Measurements from ENCODE around the gene EPHA1.

The EPHA1 gene

GRCh38 chr7:143381427-143382125 is 27.1 kb downstream of the EPHA1 start:
- CTCF ChIA-PET = no interaction called here
- no peak for TF ChIP-seq CTBP1 (IDR thresholded peaks at IDR 0.05; ENCODE audit: borderline replicate concordance)
- TF ChIP-seq NFRKB (IDR thresholded peaks at IDR 0.05) = no peak
- TF ChIP-seq ELF4 (IDR thresholded peaks at IDR 0.05) = no peak
- no peak for TF ChIP-seq ARNT (IDR thresholded peaks at IDR 0.05)
- TF ChIP-seq L3MBTL2 (conservative IDR thresholded peaks at IDR 0.05) = no peak
- TF ChIP-seq BHLHE40 (IDR thresholded peaks at IDR 0.05; ENCODE audit: borderline replicate concordance) = no peak
- no peak for TF ChIP-seq LEF1 (IDR thresholded peaks at IDR 0.05; ENCODE audit: borderline replicate concordance)
- TF ChIP-seq TARDBP (IDR thresholded peaks at IDR 0.05) = no peak
- TF ChIP-seq SUZ12 (IDR thresholded peaks at IDR 0.05) = no peak
- TF ChIP-seq SP1 (IDR thresholded peaks at IDR 0.05) = no peak
- TF ChIP-seq FOXA1 (IDR thresholded peaks at IDR 0.05) = no peak
- no peak for TF ChIP-seq HDGF (IDR thresholded peaks at IDR 0.05; ENCODE audit: borderline replicate concordance)
- TF ChIP-seq PKNOX1 (IDR thresholded peaks at IDR 0.05) = no peak
- TF ChIP-seq ZNF384 (IDR thresholded peaks at IDR 0.05) = no peak
- no peak for TF ChIP-seq FOXK2 (IDR thresholded peaks at IDR 0.05)
- TF ChIP-seq FOXM1 (IDR thresholded peaks at IDR 0.05; ENCODE audit: borderline replicate concordance) = no peak
- DNase-seq (ENCODE audit: extremely low spot score) = peak; percentile 53
- POLR2A ChIA-PET = interaction anchor here (0.6 to 1.9 kb wide), 8 partner anchors 9 to 94 kb away, joined by 3 to 7 read pairs (median 4); partner anchors contain the start of genes CASP2 and FAM131B

- TF ChIP-seq LEF1 (IDR thresholded peaks at IDR 0.05; ENCODE audit: borderline replicate concordance) (no peak), L3MBTL2 (conservative IDR thresholded peaks at IDR 0.05) (no peak), ZNF384 (IDR thresholded peaks at IDR 0.05) (no peak), TARDBP (IDR thresholded peaks at IDR 0.05) (no peak), ELF4 (IDR thresholded peaks at IDR 0.05) (0 out of 2 replicates have a peak, but pooled peaks have one; percentile 22)
- POLR2A ChIA-PET = interaction anchor here (1.0 to 1.9 kb wide), 12 partner anchors 9 to 93 kb away, joined by 3 to 8 read pairs (median 5); partner anchors contain the start of genes CASP2 and FAM131B
- CTCF ChIA-PET = interaction anchor here (0.6 to 2.7 kb wide), 19 partner anchors 11 to 582 kb away, joined by 3 to 14 read pairs (median 4); partner anchors contain the start of gene EPHA1
- DNase-seq (ENCODE audit: extremely low spot score) = peak; percentile 95
These were observed 27.8 kb downstream of the EPHA1 start, which contains the start of gene ZYX for GRCh38 chr7:143380646-143381426. Gene ZYX, plus strand, starts transcription at chr7:143381345. Its CDS starts 227 bp downstream, at chr7:143381572.

GRCh38 chr7:143380260-143380645 is 28.4 kb downstream of the EPHA1 start:
- CTCF ChIA-PET = interaction anchor here (0.6 to 2.7 kb wide), 20 partner anchors 11 to 582 kb away, joined by 3 to 14 read pairs (median 4); partner anchors contain the start of gene EPHA1
- POLR2A ChIA-PET = interaction anchor here (0.6 to 1.4 kb wide), 13 partner anchors 8 to 92 kb away, joined by 3 to 8 read pairs (median 4); partner anchors contain the start of genes CASP2 and FAM131B
- TF ChIP-seq CTBP1 (IDR thresholded peaks at IDR 0.05; ENCODE audit: borderline replicate concordance) (no peak), ELF4 (IDR thresholded peaks at IDR 0.05) (no peak), FOXM1 (IDR thresholded peaks at IDR 0.05; ENCODE audit: borderline replicate concordance) (no peak), SP1 (IDR thresholded peaks at IDR 0.05) (no peak), FOXK2 (IDR thresholded peaks at IDR 0.05) (no peak), HDGF (IDR thresholded peaks at IDR 0.05; ENCODE audit: borderline replicate concordance) (no peak), ARNT (IDR thresholded peaks at IDR 0.05) (no peak), BHLHE40 (IDR thresholded peaks at IDR 0.05; ENCODE audit: borderline replicate concordance) (no peak), ZNF384 (IDR thresholded peaks at IDR 0.05) (no peak)
- DNase-seq (ENCODE audit: extremely low spot score) = peak; percentile 88

GRCh38 chr7:143379611-143380259 is 28.9 kb downstream of the EPHA1 start:
- TF ChIP-seq ZNF384 (IDR thresholded peaks at IDR 0.05) (peak; percentile 94), L3MBTL2 (conservative IDR thresholded peaks at IDR 0.05) (peak; percentile 91), ELF4 (IDR thresholded peaks at IDR 0.05) (no peak)
- ChIA-PET CTCF (interaction anchor here (0.6 to 2.7 kb wide), 20 partner anchors 10 to 583 kb away, joined by 3 to 14 read pairs (median 4); partner anchors contain the start of gene EPHA1), POLR2A (interaction anchor here (0.6 to 1.4 kb wide), 13 partner anchors 8 to 92 kb away, joined by 3 to 8 read pairs (median 4); partner anchors contain the start of genes CASP2 and FAM131B)
- DNase-seq (ENCODE audit: extremely low spot score) = peak; percentile 50

- TF ChIP-seq ARNT (IDR thresholded peaks at IDR 0.05) = no peak
- TF ChIP-seq ZNF384 (IDR thresholded peaks at IDR 0.05) = no peak
- TF ChIP-seq SUZ12 (IDR thresholded peaks at IDR 0.05) = no peak
- TF ChIP-seq SP1 (IDR thresholded peaks at IDR 0.05) = no peak
- no peak for TF ChIP-seq FOXM1 (IDR thresholded peaks at IDR 0.05; ENCODE audit: borderline replicate concordance)
- TF ChIP-seq FOXK2 (IDR thresholded peaks at IDR 0.05) = no peak
- no peak for TF ChIP-seq L3MBTL2 (conservative IDR thresholded peaks at IDR 0.05)
- no peak for TF ChIP-seq CTBP1 (IDR thresholded peaks at IDR 0.05; ENCODE audit: borderline replicate concordance)
- no peak for TF ChIP-seq FOXA1 (IDR thresholded peaks at IDR 0.05)
- no peak for TF ChIP-seq LEF1 (IDR thresholded peaks at IDR 0.05; ENCODE audit: borderline replicate concordance)
- no peak for TF ChIP-seq PKNOX1 (IDR thresholded peaks at IDR 0.05)
- TF ChIP-seq NFRKB (IDR thresholded peaks at IDR 0.05) = no peak
- no peak for TF ChIP-seq HDGF (IDR thresholded peaks at IDR 0.05; ENCODE audit: borderline replicate concordance)
- no peak for TF ChIP-seq BHLHE40 (IDR thresholded peaks at IDR 0.05; ENCODE audit: borderline replicate concordance)
- no peak for TF ChIP-seq TARDBP (IDR thresholded peaks at IDR 0.05)
- CTCF ChIA-PET = no interaction called here
- POLR2A ChIA-PET = no interaction called here
- no peak for DNase-seq (ENCODE audit: extremely low spot score)
These were observed 32.3 kb downstream of the EPHA1 start for GRCh38 chr7:143376396-143376795.

All from HEK293T (cell line).